Fibroblast of mammary gland (primary cell): ENCODE results near the gene COL16A1.

Experiments used
- DNase-seq: peaks from one replicate; pipeline ENCODE4 v3.0.0-alpha.2; 2010; ENCODE audit warnings: low read depth
- H3K4me3 ChIP-seq: 2 replicates; pipeline ENCODE4 v1.5.1; 2011; ENCODE audit warnings: low read depth, mild to moderate bottlenecking, low read length, moderate library complexity; ENCODE audit not compliant: control insufficient read depth
- TF ChIP-seq, protein P1 (sequence below): conservative IDR thresholded peaks from 2 replicates; pipeline ENCODE4 v1.5.1; 2011; ENCODE audit warnings: low read depth, low read length, inconsistent platforms; ENCODE audit not compliant: control insufficient read depth, insufficient read depth

COL16A1 gene

DNA sequence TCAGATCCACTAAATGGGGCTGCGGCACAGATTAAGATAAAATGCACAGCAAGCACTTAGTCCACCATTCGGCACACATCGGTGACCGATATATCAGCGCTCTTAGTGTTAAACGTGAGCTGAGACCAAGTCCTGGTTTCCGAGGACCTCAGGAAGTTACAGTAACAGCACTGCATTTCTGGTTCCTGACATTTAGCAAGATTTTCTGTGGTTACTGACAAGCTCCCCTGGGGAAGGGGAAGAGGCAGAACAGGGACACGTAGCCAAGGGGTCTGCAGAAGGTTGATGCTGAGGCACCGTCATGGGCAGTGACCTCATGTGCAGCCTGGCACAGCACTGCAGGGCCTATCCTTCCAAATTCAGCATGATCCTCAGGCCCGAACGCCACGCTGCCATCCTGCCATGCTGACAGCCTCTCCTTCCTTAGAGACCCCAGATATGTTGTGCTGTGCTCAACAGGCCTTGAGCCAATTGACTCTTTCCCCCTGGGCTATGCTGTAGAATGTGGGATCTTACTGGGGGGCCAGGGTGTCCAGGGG lies 45.8 kb downstream of the COL16A1 start:
- DNase-seq = no peak
- H3K4me3 ChIP-seq = no peak overlapping the region
- TF ChIP-seq, protein P1, sequence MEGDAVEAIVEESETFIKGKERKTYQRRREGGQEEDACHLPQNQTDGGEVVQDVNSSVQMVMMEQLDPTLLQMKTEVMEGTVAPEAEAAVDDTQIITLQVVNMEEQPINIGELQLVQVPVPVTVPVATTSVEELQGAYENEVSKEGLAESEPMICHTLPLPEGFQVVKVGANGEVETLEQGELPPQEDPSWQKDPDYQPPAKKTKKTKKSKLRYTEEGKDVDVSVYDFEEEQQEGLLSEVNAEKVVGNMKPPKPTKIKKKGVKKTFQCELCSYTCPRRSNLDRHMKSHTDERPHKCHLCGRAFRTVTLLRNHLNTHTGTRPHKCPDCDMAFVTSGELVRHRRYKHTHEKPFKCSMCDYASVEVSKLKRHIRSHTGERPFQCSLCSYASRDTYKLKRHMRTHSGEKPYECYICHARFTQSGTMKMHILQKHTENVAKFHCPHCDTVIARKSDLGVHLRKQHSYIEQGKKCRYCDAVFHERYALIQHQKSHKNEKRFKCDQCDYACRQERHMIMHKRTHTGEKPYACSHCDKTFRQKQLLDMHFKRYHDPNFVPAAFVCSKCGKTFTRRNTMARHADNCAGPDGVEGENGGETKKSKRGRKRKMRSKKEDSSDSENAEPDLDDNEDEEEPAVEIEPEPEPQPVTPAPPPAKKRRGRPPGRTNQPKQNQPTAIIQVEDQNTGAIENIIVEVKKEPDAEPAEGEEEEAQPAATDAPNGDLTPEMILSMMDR = no peak

DNA sequence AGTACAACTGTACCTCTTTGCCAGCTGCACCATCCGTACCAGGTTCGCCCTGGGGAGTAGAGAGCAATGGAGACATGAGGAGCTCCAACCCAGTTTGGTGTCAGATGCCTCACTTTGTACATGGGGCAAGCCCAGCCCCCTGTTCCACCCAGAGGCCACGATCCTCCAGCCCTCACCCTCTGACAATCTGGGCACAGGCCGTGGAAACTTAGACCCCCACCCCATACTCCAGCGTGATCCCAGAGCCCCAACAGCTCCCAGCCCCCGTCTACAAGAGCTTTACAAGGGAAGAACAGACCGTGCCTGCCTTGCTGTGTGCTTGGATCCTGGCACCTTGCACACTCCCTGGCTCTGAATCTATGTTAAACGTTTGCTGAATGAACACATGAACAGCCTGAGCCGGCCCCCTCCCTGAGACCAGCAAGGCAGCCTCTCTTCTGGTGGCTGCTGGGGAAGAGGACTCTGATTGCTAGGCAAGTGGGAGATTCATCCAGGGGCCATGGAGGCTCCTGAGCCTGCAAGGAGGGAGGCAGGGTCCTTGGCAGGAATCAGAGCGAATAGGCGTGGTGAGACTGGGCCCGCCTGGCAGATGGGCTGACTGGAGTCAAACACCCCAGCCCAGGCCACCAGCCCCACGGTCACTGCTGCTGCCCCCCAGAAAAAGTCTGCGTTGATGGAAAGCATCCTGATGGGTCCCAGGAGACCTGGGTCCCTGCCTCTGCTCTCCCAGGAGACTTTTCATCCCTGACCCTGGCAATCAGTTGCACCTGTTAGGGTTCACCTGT lies 46.6 kb downstream of the COL16A1 start:
- H3K4me3 ChIP-seq = no peak overlapping the region
- TF ChIP-seq, protein P1 = no peak
- DNase-seq = no peak

DNA sequence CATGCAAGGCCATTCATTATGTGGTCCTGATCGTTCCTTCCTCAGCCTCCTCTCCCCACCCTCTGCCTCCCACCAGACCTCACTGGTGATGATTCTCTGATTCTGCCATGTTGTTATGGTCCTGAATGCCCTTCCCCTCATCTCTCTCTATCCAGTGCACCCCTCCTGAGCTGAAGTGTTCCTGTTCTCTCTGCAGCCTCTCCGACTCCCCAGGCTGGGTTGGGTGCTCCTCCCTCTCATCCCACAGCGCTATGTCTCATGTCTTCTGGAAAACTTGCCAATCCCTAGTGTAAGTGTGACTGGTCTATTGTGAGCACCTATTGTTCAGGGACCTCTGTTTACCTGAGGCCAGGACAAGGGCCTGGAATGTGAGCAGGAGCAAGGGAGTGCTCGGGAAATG lies 48.1 kb downstream of the COL16A1 start:
- no peak for DNase-seq
- no peak overlapping the region for H3K4me3 ChIP-seq
- TF ChIP-seq, protein P1 = no peak

DNA sequence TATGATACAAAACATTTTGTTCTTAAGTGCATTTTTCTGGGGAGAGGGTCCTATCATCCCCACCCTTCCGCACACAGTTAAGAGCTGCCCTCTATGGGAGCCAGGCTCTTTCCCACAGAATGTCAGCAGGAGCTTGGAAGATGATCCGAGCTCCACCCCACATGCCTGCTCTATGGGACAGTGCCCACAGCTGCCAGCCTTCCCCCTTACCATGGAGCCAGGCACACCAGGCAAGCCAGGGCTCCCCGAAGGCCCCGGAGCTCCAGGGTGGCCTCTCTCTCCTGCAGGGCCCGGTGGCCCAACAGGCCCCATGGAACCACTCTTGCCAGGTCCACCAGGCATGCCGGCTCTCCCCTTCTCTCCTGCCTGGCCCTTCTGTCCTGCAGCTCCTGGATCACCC lies 48.7 kb downstream of the COL16A1 start:
- no peak for DNase-seq
- H3K4me3 ChIP-seq = no peak overlapping the region
- TF ChIP-seq, protein P1 = no peak

DNA sequence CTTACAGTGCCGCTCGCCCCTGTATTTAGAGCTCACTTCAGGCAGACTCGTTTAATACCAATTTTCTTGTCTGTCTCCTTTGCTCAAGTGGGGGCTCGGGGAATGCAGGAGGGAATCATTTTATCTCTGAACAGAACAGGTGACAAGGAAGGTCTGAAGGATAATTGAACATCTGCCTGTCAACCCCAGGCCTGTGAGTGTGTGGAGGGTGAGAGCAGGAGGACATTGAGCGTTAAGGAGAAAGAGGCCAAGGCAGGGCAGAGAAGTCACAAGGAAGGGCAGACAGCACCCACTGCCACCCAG lies 49.4 kb downstream of the COL16A1 start:
- TF ChIP-seq, protein P1 = no peak
- no peak overlapping the region for H3K4me3 ChIP-seq
- DNase-seq = no peak

DNA sequence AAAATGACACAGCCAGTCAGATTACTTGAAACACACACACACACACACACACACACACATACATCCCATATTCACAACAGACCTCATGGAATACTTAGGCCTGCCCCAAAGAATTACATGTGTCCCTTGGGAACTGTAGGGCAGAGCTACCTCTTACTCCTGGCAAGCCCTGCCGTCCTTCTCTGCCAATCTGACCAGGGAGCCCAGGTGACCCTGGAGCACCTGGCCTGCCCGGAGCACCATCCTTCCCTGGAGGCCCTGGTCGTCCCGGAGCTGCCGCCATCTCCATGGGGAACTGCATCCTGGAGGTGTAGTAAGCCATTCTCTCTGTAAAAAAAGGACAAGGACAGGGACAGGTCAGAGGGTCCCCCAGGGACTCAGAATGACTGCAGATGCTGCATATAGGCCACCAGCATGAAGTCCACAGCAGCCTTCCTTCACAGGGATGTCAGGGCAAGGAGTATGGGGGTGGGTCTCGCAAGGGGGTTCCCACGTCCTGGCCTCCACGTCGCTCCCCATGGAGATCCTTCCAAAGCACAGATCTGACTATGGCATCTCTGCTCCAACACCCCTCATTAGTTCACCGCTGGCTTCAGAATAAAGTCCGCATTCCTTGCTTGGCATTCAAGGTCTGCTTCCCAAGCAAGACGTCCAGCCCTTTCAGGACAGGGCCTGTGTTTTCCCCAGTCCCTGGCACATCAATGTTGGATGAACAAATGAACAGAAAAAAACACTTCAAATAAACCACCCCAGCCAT lies 49.9 kb downstream of the COL16A1 start:
- TF ChIP-seq, protein P1 = no peak
- DNase-seq = no peak
- no peak overlapping the region for H3K4me3 ChIP-seq
